Fibroblast of lung (primary cell): ENCODE data around the gene GPC6. TPM values are rescaled to one million over a fixed set of nuclear protein-coding genes. Genes with fewer than 3 reads are reported as not detected.

Experiments used
- DNase-seq, 2 donors: peaks; one replicate each; pipeline versions ENCODE4 v3.0.0 to v3.0.0-alpha.2; 2010; ENCODE audit warnings: low read depth in 2 of 2
- H2AFZ ChIP-seq: 2 replicates; pipeline ENCODE4 v1.5.1; 2012; ENCODE audit warnings: low read length, control low read depth, inconsistent platforms
- H3K27ac ChIP-seq: 2 replicates; pipeline ENCODE4 v1.5.1; 2011; ENCODE audit warnings: low read length, control low read depth; ENCODE audit not compliant: insufficient read depth
- H3K27me3 ChIP-seq: 2 replicates; pipeline ENCODE4 v1.5.1; 2011; ENCODE audit warnings: mild to moderate bottlenecking, low read length; ENCODE audit not compliant: control insufficient read depth, insufficient read depth
- H3K36me3 ChIP-seq: 2 replicates; pipeline ENCODE4 v1.5.1; 2011; ENCODE audit warnings: low read length; ENCODE audit not compliant: control insufficient read depth, insufficient read depth
- H3K4me1 ChIP-seq: 2 replicates; pipeline ENCODE4 v1.5.1; 2011; ENCODE audit warnings: low read length; ENCODE audit not compliant: control insufficient read depth, insufficient read depth; ENCODE audit errors: extremely low read depth
- H3K4me2 ChIP-seq: 2 replicates; pipeline ENCODE4 v1.5.1; 2011; ENCODE audit warnings: low read length, control low read depth; ENCODE audit not compliant: insufficient read depth; ENCODE audit errors: extremely low read depth
- H3K4me3 ChIP-seq, 4 experiments: fragments of 200-600 bp in 1 of 4; sonication (generic) in 1 of 4; replicated peaks in 1 of 4; 2 replicates each; pipeline ENCODE4 v1.5.1; 2011 to 2016; ENCODE audit warnings: low read length in 4 of 4, low read depth in 3 of 4, mild to moderate bottlenecking in 3 of 4, control low read depth in 2 of 4, inconsistent platforms in 1 of 4, mixed read lengths in 1 of 4; ENCODE audit not compliant: insufficient read depth in 1 of 4; ENCODE audit errors: control extremely low read depth in 1 of 4
- H3K79me2 ChIP-seq: 2 replicates; pipeline ENCODE4 v1.5.1; 2012; ENCODE audit warnings: mild to moderate bottlenecking, low read length, inconsistent platforms; ENCODE audit not compliant: control insufficient read depth, insufficient read depth
- H3K9ac ChIP-seq: 2 replicates; pipeline ENCODE4 v1.5.1; 2011; ENCODE audit warnings: mild to moderate bottlenecking, low read length, control low read depth; ENCODE audit not compliant: insufficient read depth
- H3K9me3 ChIP-seq: 2 replicates; pipeline ENCODE4 v1.5.1; 2012; ENCODE audit warnings: low read depth, low read length; ENCODE audit not compliant: control insufficient read depth, insufficient read depth
- H4K20me1 ChIP-seq: 2 replicates; pipeline ENCODE4 v1.5.1; 2011; ENCODE audit warnings: low read length; ENCODE audit not compliant: control insufficient read depth, insufficient read depth; ENCODE audit errors: extremely low read depth
- EZH2 ChIP-seq: IDR thresholded peaks from 2 replicates; pipeline ENCODE4 v1.5.1; 2012; ENCODE audit warnings: low read length, control low read depth, mild to moderate bottlenecking; ENCODE audit errors: missing control alignments
- polyA plus RNA-seq, 2 donors: library from polyadenylated mRNA; depleted of rRNA in 1 of 2; stranded (reverse) in 1 of 2; unstranded in 1 of 2; fragments of >200 nt; gene quantifications; 2 replicates each; pipeline ENCODE4 v1.2.1, GENCODE V29; 2011 to 2012; ENCODE audit warnings: missing spikeins in 1 of 2
- total RNA-seq: library from RNA; depleted of rRNA; stranded (reverse); fragments of >200 nt; gene quantifications from 2 replicates; pipeline ENCODE4 v1.2.1, GENCODE V29; 2014
- TF ChIP-seq, protein P1 (sequence below), 2 donors: IDR thresholded peaks in 1 of 2; conservative IDR thresholded peaks in 1 of 2; 1 replicate in 1 of 2; 2 replicates in 1 of 2; pipeline ENCODE4 v1.5.1; 2011 to 2012; ENCODE audit warnings: low read length in 2 of 2, control low read depth in 1 of 2, inconsistent platforms in 1 of 2, low read depth in 1 of 2, mild to moderate bottlenecking in 1 of 2

GPC6 gene
- total and polyA plus RNA-seq, 2 donors (not counting 1 experiment from before 2014, with no cell fraction given) = 11.2 to 33.7 TPM

DNA sequence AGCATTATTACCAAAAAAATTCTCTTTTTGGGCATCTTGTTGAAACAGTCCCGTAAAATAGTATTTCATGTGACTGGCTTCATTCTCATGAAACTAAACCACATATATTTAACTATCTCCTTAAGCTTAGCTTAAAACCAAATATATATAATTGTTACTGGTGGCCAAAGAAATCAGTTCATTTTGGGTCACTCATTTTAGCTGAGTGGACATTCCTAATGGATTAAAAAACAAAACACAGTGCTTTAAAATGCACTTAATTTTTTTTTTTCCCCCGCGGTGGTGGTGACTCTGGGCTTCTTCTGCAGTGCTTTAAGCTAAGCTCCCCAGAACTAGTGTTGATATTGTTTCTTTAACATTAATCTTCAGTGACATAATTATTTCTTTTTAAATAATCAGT, 540.1 kb downstream of the GPC6 start:
- Histone ChIP-seq H3K27ac (no peak overlapping the region), H3K4me2 (no peak overlapping the region)

DNA sequence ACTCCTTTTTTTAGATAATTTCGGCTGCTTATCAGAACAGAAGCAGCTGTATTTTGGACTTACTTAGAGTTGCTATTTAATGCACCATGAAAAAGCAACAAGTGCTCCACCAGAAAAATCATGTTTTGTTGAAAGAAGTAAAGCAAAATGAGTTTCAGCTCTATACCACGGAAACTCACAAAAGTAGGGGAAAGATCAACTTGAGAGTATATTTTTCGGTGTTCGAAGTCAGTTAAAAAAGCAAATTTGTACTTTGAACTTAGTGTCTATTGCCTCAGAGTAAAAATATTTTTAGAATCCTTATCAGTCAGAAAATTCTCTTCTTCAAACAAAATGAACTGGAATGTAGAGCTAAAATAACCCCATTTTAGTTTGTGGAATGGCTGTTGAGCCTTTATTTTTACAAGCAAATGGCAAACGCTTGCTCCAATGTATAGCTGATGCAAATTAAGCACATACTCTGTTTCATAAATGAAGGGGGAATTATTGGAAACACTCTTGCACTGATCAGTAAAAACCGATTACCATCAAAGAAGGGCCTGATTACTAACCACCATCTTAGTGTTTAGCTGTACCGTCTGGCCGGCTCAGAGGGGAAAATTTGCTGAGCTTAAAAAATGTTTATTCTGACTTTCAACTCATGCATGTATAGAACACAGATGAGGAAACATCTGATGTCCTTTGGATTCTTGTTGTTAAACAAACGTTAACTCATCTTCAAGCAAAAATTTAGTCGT, 540.7 kb downstream of the GPC6 start:
- Histone ChIP-seq H2AFZ (no peak overlapping the region), H3K79me2 (no peaks in the 10 kb centered on the region)
- no peak for DNase-seq

More for the DNA sequence above, 540.1 kb downstream of the GPC6 start:
- Histone ChIP-seq H2AFZ (no peak overlapping the region), H3K36me3 (no peaks in the 10 kb centered on the region), H4K20me1 (no peaks in the 10 kb centered on the region), H3K9me3 (no peaks in the 10 kb centered on the region), H3K27me3 (no peaks in the 10 kb centered on the region), H3K4me3 (no peak overlapping the region), H3K4me1 (no peaks in the 10 kb centered on the region), H3K9ac (no peak overlapping the region), H3K79me2 (no peaks in the 10 kb centered on the region)
- TF ChIP-seq, protein P1, sequence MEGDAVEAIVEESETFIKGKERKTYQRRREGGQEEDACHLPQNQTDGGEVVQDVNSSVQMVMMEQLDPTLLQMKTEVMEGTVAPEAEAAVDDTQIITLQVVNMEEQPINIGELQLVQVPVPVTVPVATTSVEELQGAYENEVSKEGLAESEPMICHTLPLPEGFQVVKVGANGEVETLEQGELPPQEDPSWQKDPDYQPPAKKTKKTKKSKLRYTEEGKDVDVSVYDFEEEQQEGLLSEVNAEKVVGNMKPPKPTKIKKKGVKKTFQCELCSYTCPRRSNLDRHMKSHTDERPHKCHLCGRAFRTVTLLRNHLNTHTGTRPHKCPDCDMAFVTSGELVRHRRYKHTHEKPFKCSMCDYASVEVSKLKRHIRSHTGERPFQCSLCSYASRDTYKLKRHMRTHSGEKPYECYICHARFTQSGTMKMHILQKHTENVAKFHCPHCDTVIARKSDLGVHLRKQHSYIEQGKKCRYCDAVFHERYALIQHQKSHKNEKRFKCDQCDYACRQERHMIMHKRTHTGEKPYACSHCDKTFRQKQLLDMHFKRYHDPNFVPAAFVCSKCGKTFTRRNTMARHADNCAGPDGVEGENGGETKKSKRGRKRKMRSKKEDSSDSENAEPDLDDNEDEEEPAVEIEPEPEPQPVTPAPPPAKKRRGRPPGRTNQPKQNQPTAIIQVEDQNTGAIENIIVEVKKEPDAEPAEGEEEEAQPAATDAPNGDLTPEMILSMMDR (conservative IDR thresholded peaks at IDR 0.05 in 1 of 2, IDR thresholded peaks at IDR 0.05 in 1 of 2; ENCODE audit: low read depth in 1 of 2, low read length in 2 of 2) = no peak
- no peak for TF ChIP-seq EZH2
- no peak for DNase-seq

DNA sequence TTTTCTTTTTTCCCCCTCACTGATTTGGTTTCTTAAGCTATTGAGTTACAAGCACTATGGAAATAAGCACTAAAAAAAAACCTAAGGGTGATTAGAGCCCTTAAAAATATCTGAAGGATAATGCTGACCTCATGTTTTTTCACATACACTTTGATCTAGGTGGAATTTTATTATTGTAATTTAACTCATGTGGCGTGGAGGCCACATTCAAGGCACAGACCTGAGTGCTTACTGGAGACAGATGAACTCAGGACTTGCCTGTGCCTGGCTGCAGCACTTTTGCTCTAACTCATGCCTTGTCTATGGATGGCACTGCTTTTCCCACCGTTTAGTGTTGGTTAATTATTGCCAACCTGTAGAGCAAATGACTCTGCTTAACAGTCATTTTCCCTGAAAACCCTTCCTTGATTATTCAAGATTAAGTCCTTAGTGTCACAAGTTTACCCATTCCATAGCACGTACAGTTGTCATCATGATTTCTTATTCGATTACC, 541.4 kb downstream of the GPC6 start:
- Histone ChIP-seq H4K20me1 (no peaks in the 10 kb centered on the region), H3K4me3 (no peak overlapping the region), H3K36me3 (no peaks in the 10 kb centered on the region), H3K9ac (no peak overlapping the region), H2AFZ (no peak overlapping the region), H3K4me2 (no peak overlapping the region), H3K27me3 (no peaks in the 10 kb centered on the region), H3K27ac (no peak overlapping the region), H3K9me3 (no peaks in the 10 kb centered on the region), H3K79me2 (no peaks in the 10 kb centered on the region), H3K4me1 (no peaks in the 10 kb centered on the region)
- TF ChIP-seq, protein P1 (conservative IDR thresholded peaks at IDR 0.05 in 1 of 2, IDR thresholded peaks at IDR 0.05 in 1 of 2; ENCODE audit: low read depth in 1 of 2, low read length in 2 of 2) = no peak
- TF ChIP-seq EZH2 = no peak
- DNase-seq = no peak

More for the DNA sequence above, 540.7 kb downstream of the GPC6 start:
- H3K27me3 ChIP-seq = no peaks in the 10 kb centered on the region
- H3K27ac ChIP-seq = no peak overlapping the region
- no peaks in the 10 kb centered on the region for H3K4me1 ChIP-seq
- H3K36me3 ChIP-seq = no peaks in the 10 kb centered on the region
- H3K9ac ChIP-seq = no peak overlapping the region
- H3K9me3 ChIP-seq = no peaks in the 10 kb centered on the region
- no peak for TF ChIP-seq EZH2
- TF ChIP-seq, protein P1 (conservative IDR thresholded peaks at IDR 0.05 in 1 of 2, IDR thresholded peaks at IDR 0.05 in 1 of 2; ENCODE audit: low read depth in 1 of 2, low read length in 2 of 2) = no peak
- H3K4me2 ChIP-seq = no peak overlapping the region
- no peaks in the 10 kb centered on the region for H4K20me1 ChIP-seq
- H3K4me3 ChIP-seq = no peak overlapping the region
